ENCODE results near the gene HS6ST2. TPM values are rescaled to one million over a fixed set of nuclear protein-coding genes. Genes with fewer than 3 reads are reported as not detected.

Gene HS6ST2
- total RNA-seq, 1 experiment from 2014 or later: 8.1 TPM

GRCh38 chrX:132876523-132877338 is 81.7 kb downstream of the HS6ST2 start (continued):
- TF ChIP-seq ZNF281 (CRISPR knock-in tag; IDR thresholded peaks at IDR 0.05) (no peak), PREB (CRISPR knock-in tag; IDR thresholded peaks at IDR 0.05; ENCODE audit: borderline replicate concordance) (no peak), ZNF121 (CRISPR knock-in tag; IDR thresholded peaks at IDR 0.05) (no peak), SOX15 (CRISPR knock-in tag; IDR thresholded peaks at IDR 0.05) (no peak), ERG (CRISPR knock-in tag; IDR thresholded peaks at IDR 0.05) (no peak)

- Mint-ChIP-seq H3K36me3 (no peaks in the 10 kb centered on the region), H3K27me3 (ENCODE audit: low read depth) (peaks cover 11% of the 10 kb centered on the region), H3K4me1 (peaks cover 70% of the 10 kb centered on the region), H3K27ac (peak overlapping the region; percentile 89), H3K4me3 (peak overlapping the region; percentile 57), H3K9me3 (no peaks in the 10 kb centered on the region)
- ChIA-PET POLR2A (interaction anchor here (0.5 to 1.1 kb wide), 2 partner anchors 22 to 126 kb away, joined by 3 to 4 read pairs; no protein-coding TSS in a partner anchor), CTCF (interaction anchor here (0.9 to 1.0 kb wide), 3 partner anchors 65 to 73 kb away, joined by 3 read pairs; no protein-coding TSS in a partner anchor)
- ATAC-seq (peak; percentile 77), DNase-seq (ENCODE audit: low spot score) (no peak)
- TF ChIP-seq CTCF (IDR thresholded peaks at IDR 0.05) (no peak), TEAD4 (CRISPR knock-in tag; IDR thresholded peaks at IDR 0.05) (no peak), RORB (CRISPR knock-in tag; IDR thresholded peaks at IDR 0.05) (no peak), PREB (CRISPR knock-in tag; IDR thresholded peaks at IDR 0.05; ENCODE audit: borderline replicate concordance) (no peak), USF2 (CRISPR knock-in tag; IDR thresholded peaks at IDR 0.05) (no peak), ZNF232 (CRISPR knock-in tag; IDR thresholded peaks at IDR 0.05) (no peak), TCF7 (CRISPR knock-in tag; IDR thresholded peaks at IDR 0.05; ENCODE audit: low read depth) (no peak), ESRRA (CRISPR knock-in tag; IDR thresholded peaks at IDR 0.05; ENCODE audit: borderline replicate concordance) (no peak), KAT7 (CRISPR knock-in tag; IDR thresholded peaks at IDR 0.05; ENCODE audit: borderline replicate concordance) (no peak), GABPB1 (CRISPR knock-in tag; IDR thresholded peaks at IDR 0.05) (no peak), TEAD1 (CRISPR knock-in tag; IDR thresholded peaks at IDR 0.05) (no peak; the same call in 1 of the 2 replicates), NR3C1 (CRISPR knock-in tag; conservative IDR thresholded peaks at IDR 0.05; ENCODE audit: low read depth) (no peak), AFF4 (CRISPR knock-in tag; IDR thresholded peaks at IDR 0.05; ENCODE audit: borderline replicate concordance) (no peak), NR2C2 (CRISPR knock-in tag; IDR thresholded peaks at IDR 0.05) (no peak)
Measured at GRCh38 chrX:132875650-132876522, 82.5 kb downstream of the HS6ST2 start.

Measured in WTC11 (cell line).